GM19023 (cell line): ENCODE measurements around the gene HLF.
A peak's percentile ranks its signal among the peaks of the same experiment; 100 is the strongest.

Source experiments
- ATAC-seq: cut with Tn5 transposase; IDR thresholded peaks from one replicate; pipeline ENCODE4 v1.9.1; 2021; ENCODE audit warnings: mild to moderate bottlenecking, moderate library complexity; ENCODE audit not compliant: unreplicated experiment

HLF gene, protein sequence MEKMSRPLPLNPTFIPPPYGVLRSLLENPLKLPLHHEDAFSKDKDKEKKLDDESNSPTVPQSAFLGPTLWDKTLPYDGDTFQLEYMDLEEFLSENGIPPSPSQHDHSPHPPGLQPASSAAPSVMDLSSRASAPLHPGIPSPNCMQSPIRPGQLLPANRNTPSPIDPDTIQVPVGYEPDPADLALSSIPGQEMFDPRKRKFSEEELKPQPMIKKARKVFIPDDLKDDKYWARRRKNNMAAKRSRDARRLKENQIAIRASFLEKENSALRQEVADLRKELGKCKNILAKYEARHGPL

DNA sequence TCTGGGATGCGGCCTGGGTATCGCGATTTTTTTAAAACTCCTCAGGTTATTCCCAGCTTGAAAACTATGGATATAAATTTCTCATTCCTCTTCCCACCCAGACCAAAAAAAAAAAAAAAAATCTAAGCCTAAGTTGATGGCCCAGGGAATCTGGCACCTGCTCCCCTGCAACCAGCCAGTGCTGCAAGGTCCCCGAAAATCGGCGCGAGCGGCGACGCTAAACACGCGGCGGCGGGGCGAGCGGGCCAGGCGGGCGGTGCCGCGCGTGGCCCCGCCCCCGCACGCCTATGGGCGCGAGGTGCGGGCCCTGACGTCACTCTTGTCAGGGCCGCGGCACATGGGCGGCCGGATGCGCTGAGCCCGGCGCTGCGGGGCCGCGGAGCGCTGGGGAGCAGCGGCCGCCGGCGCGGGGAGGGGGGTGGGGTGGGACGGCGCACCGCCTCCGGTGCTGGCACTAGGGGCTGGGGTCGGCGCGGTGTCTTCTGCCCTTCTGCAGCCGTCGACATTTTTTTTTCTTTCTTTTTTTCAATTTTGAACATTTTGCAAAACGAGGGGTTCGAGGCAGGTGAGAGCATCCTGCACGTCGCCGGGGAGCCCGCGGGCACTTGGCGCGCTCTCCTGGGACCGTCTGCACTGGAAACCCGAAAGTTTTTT lies at the start of gene HLF:
TSS of gene HLF (plus strand) at position 316 of the 654 bp plus-strand sequence. CDS start 525 bp downstream, outside the sequence.
- peak; percentile 91 for ATAC-seq

DNA sequence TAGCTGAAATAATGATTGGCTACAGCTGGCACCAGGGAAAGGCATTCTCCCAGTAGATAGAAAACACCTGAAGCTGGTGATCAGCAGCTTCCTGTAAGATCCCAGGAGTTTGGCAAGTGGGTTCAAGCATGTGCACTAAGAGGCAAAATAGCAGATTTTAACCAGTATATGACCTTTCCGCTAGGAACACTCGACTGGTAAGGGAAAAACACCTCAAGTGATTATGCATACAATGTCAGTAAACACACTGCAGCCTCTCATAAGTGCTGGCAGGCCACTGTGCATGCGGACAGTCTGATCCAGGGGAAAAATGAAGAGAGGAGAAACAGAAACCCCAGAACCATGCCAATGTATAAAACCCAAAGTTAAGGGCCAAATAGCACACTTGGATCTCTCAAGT lies 49.0 kb upstream of the HLF start:
- no peak for ATAC-seq

DNA sequence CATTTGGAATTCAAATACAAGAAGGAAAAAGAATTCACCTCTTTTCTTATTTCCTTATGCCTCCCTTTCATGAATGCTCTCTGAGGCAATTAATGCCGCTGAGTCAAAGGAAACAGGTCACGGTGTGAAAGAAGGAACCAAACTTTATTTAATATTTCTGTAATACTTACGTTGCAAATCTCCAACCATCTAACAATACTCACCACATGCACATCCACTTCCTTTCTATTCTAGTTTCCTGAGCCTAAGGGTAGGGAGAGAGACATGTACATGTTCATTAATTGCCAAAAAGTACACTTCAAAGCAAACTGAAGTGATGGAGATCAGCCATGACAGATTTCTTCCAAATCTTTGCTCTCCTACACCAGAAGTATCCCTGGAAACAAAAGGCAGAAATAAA lies 47.9 kb upstream of the HLF start:
- ATAC-seq: no peak

DNA sequence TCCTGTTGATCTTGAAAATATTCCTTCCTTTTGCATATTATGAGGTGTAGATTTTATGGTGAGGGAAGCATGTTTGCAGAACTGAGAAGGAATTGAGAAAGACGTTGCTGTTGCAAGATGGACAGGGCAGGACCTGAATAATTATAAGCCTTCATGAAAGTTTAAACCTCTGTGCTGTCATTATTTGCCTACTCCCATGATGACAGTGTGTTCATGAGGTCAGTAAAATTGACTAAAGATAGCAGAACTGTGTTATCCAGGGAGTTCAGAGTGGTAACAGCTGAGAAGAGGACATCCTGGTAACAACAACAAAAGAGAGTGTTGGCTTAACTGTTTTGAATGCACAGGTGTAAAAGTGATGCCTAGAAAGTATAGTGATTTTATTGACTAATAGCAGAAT lies 45.3 kb upstream of the HLF start:
- ATAC-seq: no peak

DNA sequence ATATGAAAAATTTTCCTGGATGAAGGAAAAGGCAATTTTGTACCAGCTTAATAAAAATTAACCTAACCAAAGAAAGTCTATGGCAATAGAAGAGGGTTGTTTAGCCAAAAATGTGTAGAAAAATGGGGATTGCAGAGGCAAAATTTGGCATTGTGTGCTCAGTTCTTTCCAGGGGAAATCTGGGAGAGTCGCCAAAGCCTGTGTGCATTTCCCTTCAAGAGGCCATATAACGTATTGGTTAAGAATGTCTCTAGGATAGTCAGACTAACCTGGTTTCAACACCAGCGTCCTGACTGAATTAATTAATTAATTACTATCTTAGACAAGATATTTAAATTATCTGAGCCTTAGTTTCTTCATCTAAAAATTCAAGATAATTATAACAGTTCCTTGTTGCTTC lies 44.8 kb upstream of the HLF start:
- ATAC-seq: no peak

DNA sequence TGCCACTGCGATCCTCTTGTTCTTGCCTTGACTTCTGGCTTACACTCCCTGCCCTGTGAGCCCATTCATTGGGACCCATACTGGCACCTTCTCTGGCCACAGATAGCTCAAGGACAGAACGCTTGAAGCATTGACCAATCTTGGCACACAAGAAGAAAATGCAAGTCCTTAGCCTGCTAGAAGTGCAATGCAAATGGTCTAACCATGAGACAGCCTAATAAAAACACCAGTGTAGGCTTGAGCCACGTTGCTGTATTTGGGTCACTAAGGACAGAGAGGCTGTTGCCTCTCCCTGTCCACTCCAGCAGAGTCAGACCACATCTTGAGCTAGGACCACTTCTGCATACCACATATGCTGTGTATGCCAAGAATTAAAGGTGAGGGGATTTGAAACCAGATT lies 41.2 kb upstream of the HLF start:
- no peak for ATAC-seq

DNA sequence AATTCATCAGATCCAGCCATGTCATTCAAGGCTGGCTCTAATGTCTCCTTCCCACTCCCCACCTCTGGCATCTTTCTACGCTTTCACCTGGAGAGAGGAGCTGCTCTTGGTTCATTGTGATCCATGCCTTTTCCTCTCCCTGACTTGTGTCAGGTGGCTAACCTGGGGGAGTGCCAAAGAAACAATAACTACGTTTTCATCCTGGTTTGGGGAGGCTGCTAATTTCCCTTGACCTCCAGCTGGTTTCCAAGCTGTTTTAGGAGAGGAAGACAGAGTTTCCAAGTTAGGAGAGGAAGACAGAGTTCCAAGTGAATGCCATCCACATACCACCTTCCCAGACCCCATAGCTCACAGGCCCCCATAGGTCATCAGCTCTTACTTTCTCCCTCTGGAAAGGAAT lies 40.0 kb upstream of the HLF start:
- ATAC-seq: no peak

DNA sequence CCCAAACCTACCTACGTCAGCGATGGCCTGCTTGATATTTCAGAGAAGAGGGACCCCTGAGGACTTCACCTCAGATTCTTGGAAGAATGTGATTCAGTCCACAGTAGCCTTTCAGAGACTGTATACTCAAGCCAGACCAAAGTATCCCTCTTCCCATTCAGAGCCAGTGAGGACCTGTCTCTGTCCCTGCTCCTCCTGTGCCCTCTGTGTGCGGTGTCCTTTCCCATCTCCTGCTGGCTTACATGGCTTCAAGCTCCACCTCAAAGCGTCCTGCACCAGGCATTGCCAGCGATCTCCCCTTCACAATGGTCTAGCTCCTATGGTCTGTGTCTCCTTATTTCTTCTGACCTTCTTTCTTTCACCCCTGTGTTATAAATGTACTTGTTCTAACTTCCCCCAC lies 39.5 kb upstream of the HLF start:
- ATAC-seq: no peak

DNA sequence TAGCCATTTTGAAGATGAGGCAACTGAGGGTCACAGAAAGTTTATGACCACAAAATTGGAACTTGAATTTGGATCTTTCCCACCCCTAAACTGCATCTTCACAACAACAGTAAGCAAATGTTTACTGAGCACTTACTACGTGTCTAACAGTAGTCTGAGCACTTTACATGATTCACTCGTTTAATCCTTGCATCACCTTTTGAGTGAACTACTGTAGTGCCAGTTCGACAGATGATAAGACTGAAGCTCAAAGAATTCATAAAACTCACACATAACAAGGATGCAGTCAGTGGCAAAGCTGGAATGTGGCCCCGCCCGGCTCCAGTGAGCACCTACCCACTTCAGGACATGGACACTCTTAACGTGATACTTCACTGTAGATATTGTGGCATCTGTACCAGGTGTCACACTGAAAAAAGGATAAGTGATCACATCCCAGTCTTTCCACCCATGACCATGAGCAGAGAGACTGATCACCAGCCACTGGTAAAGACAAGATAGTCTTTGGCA lies 36.0 kb upstream of the HLF start:
- no peak for ATAC-seq

DNA sequence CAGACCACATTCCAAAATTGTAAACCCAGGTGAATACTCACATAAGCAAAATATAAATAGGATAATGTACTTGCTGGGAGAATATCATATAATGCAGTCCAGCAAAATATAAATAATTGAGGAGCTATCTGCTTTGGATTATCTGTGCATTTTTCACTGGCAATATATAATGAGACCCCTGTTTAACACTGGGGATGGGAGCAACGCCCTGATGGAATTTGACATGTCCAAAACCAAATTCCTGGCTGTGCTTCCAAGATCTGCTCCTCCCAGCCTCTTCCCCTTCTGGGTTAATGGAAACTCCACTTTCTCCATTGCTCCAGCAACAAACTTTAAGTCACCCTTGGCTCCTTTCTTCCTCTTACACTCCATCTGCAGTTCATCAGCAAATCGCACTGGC lies 35.5 kb upstream of the HLF start:
- no peak for ATAC-seq

DNA sequence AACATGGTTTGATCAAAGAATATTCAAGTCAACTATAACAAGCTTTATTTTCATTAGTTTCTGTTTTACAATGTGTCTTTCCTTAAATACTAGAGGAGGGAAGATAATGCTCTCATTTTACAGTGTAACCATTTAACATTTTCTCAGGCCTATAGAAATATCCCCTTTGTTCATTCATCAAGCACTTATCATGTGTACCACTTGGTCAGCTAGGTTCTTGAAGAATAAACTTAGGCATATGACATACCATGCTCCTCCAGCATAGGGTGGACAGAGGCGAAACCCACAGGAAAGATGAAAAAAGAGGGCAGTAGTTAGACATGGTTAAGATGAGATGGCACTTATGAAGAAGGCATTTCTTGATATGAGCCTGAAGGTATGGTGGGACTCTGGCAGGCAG lies 34.0 kb upstream of the HLF start:
- no peak for ATAC-seq

DNA sequence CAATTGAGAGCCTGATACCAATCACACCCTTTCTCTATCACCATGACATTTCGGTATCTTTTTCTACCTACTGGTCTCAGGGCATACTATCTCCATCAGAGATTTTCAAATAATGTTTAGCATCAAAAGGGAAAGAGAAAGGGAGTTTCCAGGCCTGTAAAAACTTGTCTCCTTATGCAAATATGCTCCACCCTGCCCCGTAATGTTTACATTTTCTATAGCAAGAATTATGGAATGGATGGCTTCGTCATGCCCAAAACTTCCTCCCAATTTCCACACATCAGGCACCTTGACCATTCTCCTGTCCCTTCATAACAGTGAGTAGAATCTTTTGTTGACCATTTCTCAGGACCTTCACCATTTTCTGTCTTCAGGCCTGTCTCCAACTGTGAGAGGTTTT lies 30.9 kb upstream of the HLF start:
- no peak for ATAC-seq

DNA sequence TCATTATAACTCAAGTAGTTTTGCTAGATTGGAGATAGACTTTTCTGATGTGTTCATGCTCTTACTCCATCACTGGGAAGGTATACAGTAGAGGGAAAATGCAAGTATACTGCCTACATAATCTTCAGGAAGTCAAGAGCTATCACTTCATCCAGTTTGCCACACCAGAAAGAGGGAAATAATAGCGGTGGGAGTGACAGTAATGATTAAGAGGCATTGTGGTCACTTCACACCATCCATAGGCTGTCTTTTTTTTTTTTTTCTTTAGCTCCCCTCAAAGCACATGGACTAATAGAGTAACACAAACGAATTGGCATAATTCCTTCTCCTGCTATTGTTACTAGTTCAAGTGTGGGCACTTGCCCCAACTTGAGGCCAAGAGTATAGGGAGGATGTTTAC lies 28.4 kb upstream of the HLF start:
- no peak for ATAC-seq

DNA sequence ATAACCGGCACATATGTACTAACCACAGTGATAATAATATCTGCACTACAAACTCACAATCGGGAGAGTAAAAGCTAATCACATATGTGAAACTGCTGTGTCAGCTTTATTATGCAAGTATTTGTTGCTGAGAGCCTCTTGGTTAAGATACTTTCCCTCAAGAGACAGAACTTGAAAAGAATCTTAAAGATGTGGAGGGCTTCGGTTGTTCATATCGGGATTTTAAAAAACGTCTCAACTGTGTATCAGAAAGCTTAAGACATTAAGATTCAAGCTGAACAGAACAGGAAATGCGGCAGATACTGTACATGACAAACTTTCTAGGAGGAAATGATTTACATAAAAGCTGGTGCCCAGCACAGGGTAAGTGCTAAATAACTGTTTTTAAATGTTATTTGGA lies 27.5 kb upstream of the HLF start:
- ATAC-seq: no peak

DNA sequence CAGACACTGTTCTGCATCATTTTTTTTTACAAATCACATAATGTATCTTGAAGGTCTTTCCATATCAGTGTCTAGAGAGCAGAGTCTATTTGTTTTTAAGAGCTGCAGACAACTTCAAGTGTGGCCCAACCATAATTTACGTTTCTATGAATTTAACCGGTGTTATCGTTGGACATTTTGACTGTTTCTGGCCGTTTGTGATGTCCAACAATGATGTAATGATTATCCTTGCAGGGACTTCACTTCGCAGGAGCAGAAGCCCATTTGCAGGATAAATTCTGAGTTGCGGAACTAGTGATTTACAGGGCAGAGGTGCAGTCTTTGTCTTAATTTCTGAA lies 26.9 kb upstream of the HLF start:
- no peak for ATAC-seq

DNA sequence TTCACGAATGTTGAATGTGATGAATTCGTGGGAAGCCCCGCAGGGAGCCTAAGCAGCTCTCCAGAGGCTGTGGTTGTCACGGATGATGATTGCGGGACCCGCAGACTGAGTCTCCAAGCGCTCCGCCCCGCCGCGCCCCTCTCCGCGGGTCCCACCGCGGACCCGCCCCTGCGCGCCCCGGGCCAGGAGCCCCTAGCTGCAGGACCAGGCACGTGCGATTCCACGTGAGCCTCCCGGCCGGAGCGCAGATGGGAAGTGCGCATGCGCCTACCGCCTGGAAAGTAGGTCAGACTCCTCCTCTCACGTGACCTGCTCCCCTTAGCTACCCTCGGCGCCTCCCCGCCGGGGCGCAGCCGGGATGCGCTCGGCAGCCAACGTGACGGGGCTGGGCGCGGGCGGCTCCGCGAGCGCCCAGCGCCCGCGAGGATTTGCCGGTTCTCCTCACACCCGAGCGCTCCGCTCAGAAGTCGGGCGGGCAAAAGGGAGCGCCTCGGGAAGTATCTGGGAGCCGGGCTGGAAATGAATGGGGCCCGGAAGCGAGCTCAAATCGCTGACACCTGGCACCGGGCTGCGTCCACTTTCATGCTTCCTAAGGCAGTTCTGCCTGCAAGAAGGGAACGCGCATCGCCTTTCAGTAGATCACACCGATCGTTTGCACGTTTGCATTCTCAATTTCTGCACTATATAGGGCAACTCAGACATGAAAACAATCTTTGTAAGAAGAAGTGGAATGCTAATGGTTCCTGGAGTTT lies 26.4 kb upstream of the HLF start:
- peak; percentile 93 for ATAC-seq

DNA sequence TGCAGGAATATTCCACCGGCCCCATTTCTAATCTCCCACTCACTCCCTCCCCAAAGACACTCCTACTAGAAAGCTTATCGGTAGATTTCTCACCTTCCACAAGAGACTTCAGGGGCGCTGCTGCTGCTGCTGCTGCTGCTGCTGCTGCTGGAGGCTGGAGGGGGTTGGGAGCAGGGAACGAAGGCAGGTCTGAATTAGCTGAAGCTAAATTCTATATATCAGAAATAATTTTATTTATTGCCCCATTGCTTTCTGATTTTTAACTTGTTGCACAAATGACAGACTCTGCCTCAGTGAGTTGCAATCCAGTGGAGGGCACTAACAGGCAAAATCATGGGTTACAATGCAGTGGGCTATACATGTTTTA lies 25.8 kb upstream of the HLF start:
- ATAC-seq: peak; percentile 12

DNA sequence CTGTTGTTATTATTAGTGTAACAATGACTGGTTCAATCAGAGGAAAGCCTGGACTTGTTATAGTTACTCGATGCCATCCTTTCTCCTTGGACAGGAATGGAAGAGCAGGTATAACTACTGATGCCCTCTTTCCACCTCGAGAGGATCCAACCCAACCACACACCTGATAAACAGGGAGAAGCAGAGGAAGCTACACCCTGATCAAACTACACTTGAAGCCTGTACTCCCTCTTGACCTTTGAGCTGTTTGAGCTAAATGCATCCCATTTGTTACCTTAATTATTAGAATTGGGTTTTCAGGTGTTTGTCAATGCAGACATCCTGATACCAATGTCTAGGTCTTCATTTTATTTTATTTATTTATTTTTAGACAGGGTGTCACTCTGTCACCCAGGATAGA lies 23.7 kb upstream of the HLF start:
- no peak for ATAC-seq

DNA sequence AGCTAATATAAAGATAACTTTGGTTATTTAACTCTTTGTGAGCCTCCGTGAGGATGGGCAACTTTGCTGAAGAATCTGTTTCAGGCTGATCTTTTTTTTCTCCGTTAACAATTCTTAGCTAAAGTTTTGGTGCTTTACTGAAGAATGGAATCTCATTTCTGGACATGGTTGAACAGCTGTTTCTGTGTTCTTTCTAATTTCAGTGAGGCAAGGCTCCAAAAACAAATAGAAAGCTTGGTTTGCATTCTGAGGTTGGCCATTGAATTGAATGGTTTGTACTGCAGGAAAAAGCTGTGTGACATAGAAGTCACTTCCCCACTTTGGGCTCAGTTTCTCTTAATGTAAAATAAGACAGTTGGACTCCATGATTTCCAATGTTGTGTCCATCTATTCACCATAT lies 22.3 kb upstream of the HLF start:
- no peak for ATAC-seq

DNA sequence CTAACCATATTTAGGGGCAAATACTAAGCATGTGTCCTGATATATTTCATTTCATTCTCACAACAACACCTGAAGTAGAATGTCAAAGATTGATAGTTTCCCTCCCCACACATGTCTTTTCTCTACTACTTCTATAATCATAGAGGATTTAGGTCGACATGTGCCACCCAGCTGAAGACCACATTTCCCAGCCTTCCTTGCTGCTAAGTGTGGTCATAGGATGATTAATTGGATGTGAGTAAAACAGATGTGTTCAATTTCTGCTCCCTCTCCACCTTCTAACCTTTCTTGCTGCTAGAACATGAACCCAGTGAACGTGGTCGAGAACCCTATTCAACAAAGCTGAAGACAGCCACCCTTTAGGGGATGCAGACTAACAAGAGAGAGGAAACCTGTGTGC lies 18.8 kb upstream of the HLF start:
- no peak for ATAC-seq

DNA sequence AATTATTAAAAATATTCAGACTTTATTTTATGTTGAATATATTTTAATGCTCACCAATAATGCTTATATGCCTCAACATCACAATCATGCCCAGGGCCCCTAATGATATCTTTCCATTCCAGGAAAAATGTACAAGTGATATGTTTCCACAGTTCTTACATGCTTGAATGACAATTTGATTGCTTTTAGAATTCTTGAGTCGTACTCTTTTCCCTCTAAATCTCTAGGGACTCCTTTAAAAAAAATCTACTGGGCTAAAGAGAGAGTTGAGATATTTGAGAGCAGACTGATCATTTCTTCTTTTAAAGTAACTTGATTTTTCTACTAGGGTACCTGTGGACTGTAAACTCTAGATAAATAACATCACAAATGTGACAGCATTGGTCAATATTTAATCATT lies 18.2 kb upstream of the HLF start:
- ATAC-seq: no peak

DNA sequence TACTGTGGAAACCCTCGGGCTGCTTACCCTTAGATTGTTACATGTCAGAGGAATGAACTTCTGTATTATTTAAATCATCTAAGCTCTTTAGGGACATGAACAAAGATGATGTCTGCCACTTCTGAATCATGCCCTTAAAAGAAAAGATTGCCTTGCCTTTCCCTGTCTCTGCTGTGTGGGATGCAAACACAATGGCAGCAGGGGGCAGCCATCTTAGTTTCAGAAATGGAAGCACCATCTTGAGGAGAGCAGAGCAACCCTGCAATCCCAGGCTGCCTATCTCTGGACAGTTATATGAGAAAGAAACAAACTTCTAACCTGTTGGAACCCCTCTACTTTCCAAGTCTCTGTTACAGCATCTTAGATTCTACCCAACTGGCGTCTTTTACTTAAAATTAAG lies 16.7 kb upstream of the HLF start:
- ATAC-seq: no peak
